Putamen (tissue), 1 donor: ENCODE measurements around the gene NAPSA.
"Not testable (repeated sequence)": the region's sequence is repeated elsewhere in the genome, so short reads cannot be mapped to it uniquely, and the experiment has no call there.

Experiments used
- DNase-seq: peaks from one replicate; pipeline ENCODE4 v3.0.0-alpha.2; 2016; ENCODE audit warnings: low spot score

Gene NAPSA

GRCh38 chr19:50330365-50331078 lies 34.9 kb downstream of the NAPSA start:
- peak; percentile 91 for DNase-seq

- DNase-seq = not testable (repeated sequence)
Observed at GRCh38 chr19:50329926-50330294, 35.5 kb downstream of the NAPSA start.

GRCh38 chr19:50329146-50329925 lies 36.1 kb downstream of the NAPSA start, which contains the start of gene KCNC3:
KCNC3 (minus strand) TSS chr19:50329377; CDS start chr19:50329082, 295 bp downstream.
- peak; percentile 99 for DNase-seq

- no peak for DNase-seq
Observed at GRCh38 chr19:50328873-50329145, 36.6 kb downstream of the NAPSA start.

GRCh38 chr19:50328224-50328872 lies 37.1 kb downstream of the NAPSA start:
- no peak for DNase-seq

- DNase-seq = no peak
Observed at GRCh38 chr19:50327461-50328223, 37.8 kb downstream of the NAPSA start.

GRCh38 chr19:50327013-50327412 lies 38.4 kb downstream of the NAPSA start:
- no peak for DNase-seq

- DNase-seq = no peak
Observed at GRCh38 chr19:50326101-50326664, 39.3 kb downstream of the NAPSA start.

- DNase-seq = peak; percentile 67
Observed at GRCh38 chr19:50325310-50326100, 39.9 kb downstream of the NAPSA start.

GRCh38 chr19:50324331-50324730 lies 41.1 kb downstream of the NAPSA start:
- no peak for DNase-seq

GRCh38 chr19:50323782-50324133 lies 41.7 kb downstream of the NAPSA start:
- DNase-seq = no peak

- DNase-seq = no peak
Observed at GRCh38 chr19:50322931-50323781, 42.3 kb downstream of the NAPSA start.

GRCh38 chr19:50322234-50322633 lies 43.2 kb downstream of the NAPSA start:
- DNase-seq = no peak

GRCh38 chr19:50321831-50322230 lies 43.6 kb downstream of the NAPSA start:
- DNase-seq = no peak

GRCh38 chr19:50320596-50320995 lies 44.8 kb downstream of the NAPSA start:
- DNase-seq = no peak

GRCh38 chr19:50320051-50320450 lies 45.4 kb downstream of the NAPSA start:
- DNase-seq = no peak

GRCh38 chr19:50319156-50319555 lies 46.3 kb downstream of the NAPSA start:
- no peak for DNase-seq

GRCh38 chr19:50318438-50318837 lies 47.0 kb downstream of the NAPSA start:
- DNase-seq = no peak

- DNase-seq = no peak
Observed at GRCh38 chr19:50317115-50317514, 48.3 kb downstream of the NAPSA start.

GRCh38 chr19:50315773-50316448 lies 49.5 kb downstream of the NAPSA start:
- no peak for DNase-seq
